H1 (cell line): ENCODE measurements around the gene MACROD2. TPM values are rescaled to one million over a fixed set of nuclear protein-coding genes. Genes with fewer than 3 reads are reported as not detected.

Source experiments
- NANOG ChIP-seq: IDR thresholded peaks from 2 replicates; pipeline ENCODE4 v1.6.1; 2011; ENCODE audit warnings: low read length, low read depth, mild to moderate bottlenecking, inconsistent platforms; ENCODE audit not compliant: insufficient read depth, poor library complexity, severe bottlenecking
- RXRA ChIP-seq: IDR thresholded peaks from 2 replicates; pipeline ENCODE4 v1.6.1; 2011; ENCODE audit warnings: low read depth, mild to moderate bottlenecking, low read length, moderate library complexity; ENCODE audit not compliant: insufficient read depth
- polyA plus RNA-seq, 7 experiments: library from polyadenylated mRNA; depleted of rRNA in 3 of 7; stranded (reverse) in 5 of 7; unstranded in 2 of 7; fragments of >200 nt in 5 of 7; fragments of 200-250 nt in 2 of 7; gene quantifications; 1 replicate in 5 of 7; 2 replicates in 1 of 7; 4 replicates in 1 of 7; pipeline versions ENCODE4 v1.2.1 to v1.2.3, GENCODE V29; 2011 to 2013; ENCODE audit warnings: missing spikeins in 2 of 7, mixed read lengths in 2 of 7
- total RNA-seq: library from RNA; stranded (reverse); fragmentation: NEBNext Ultra II Directional; extraction: Animal tissue kit (Norgen Biotek cat#: 25700); gene quantifications from 2 replicates; pipeline ENCODE4 v1.2.1, GENCODE V29; 2021

The MACROD2 gene
- total and polyA plus RNA-seq, 2 of the 8 experiments (the other 6 are each of a cell fraction or from before 2014, with no cell fraction given) = 0.70 to 3.9 TPM

DNA sequence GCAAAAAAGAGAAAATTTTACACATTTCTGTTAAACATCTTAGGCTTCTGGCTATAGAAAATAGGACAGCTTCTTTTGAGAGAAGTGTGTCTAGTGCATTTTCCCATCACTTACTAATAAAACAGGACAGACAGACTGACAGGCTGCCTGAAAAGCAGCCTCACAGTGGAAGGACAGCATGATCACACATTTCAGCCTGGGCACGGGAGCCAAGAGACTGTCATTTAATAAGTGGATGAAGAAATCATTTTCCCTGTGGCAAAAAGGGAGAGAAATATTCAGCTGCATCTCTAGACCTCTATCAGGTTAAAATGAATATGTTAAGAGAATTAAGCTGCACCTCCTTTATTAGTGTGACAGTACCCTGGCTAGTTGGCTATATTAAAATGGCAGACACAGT is 1617.5 kb downstream of the MACROD2 start (continued):
- TF ChIP-seq RXRA (no peak), NANOG (no peak)
- TF ChIP-seq, all 59 proteins: peak for 0
